Eye (tissue), 1 donor: ENCODE data around the gene PRAME.
A peak's percentile ranks its signal among the peaks of the same experiment; 100 is the strongest.
"Not testable (repeated sequence)": the region's sequence is repeated elsewhere in the genome, so short reads cannot be mapped to it uniquely, and the experiment has no call there.

Experiments used
- DNase-seq: peaks from one replicate; pipeline ENCODE4 v3.0.0-alpha.2; 2015

The PRAME gene

GRCh38 chr22:22558972-22559603 lies at the start of gene PRAME:
Gene PRAME, minus strand, starts transcription at chr22:22559265. Its CDS starts 2,433 bp downstream, at chr22:22556832.
- DNase-seq, result peak; percentile 58

- DNase-seq, result not testable (repeated sequence)
Measured at GRCh38 chr22:22608022-22608421, 49.0 kb upstream of the PRAME start.

- no peak for DNase-seq
Measured at GRCh38 chr22:22605074-22605404, 46.0 kb upstream of the PRAME start.

GRCh38 chr22:22604326-22605073 lies 45.4 kb upstream of the PRAME start:
- DNase-seq, result no peak

- DNase-seq, result no peak
Measured at GRCh38 chr22:22603470-22603947, 44.4 kb upstream of the PRAME start.

- DNase-seq, result no peak
Measured at GRCh38 chr22:22600531-22601261, 41.6 kb upstream of the PRAME start.

- DNase-seq, result no peak
Measured at GRCh38 chr22:22599248-22599647, 40.2 kb upstream of the PRAME start.

- no peak for DNase-seq
Measured at GRCh38 chr22:22598144-22598543, 39.1 kb upstream of the PRAME start.

GRCh38 chr22:22595001-22595835 lies 36.2 kb upstream of the PRAME start:
- no peak for DNase-seq

GRCh38 chr22:22593964-22594656 lies 35.0 kb upstream of the PRAME start:
- peak; percentile 73 for DNase-seq

GRCh38 chr22:22593250-22593649 lies 34.2 kb upstream of the PRAME start:
- DNase-seq, result no peak

GRCh38 chr22:22591348-22592299 lies 32.6 kb upstream of the PRAME start:
- DNase-seq, result no peak

GRCh38 chr22:22590136-22590891 lies 31.2 kb upstream of the PRAME start:
- DNase-seq, result no peak

GRCh38 chr22:22588485-22589164 lies 29.6 kb upstream of the PRAME start:
- DNase-seq, result no peak

- DNase-seq, result no peak
Measured at GRCh38 chr22:22587577-22588188, 28.6 kb upstream of the PRAME start.

GRCh38 chr22:22584722-22585121 lies 25.7 kb upstream of the PRAME start:
- no peak for DNase-seq

GRCh38 chr22:22583030-22583429 lies 24.0 kb upstream of the PRAME start:
- DNase-seq, result no peak

GRCh38 chr22:22581524-22581923 lies 22.5 kb upstream of the PRAME start:
- not testable (repeated sequence) for DNase-seq
